Fibroblast of pulmonary artery (primary cell): ENCODE results near the gene CD81.

Experiments
- DNase-seq: peaks from one replicate; pipeline ENCODE4 v3.0.0-alpha.2; 2010; ENCODE audit warnings: low read depth
- H3K4me3 ChIP-seq: replicated peaks from 2 replicates; pipeline ENCODE4 v1.5.1; 2011; ENCODE audit warnings: low read depth, mild to moderate bottlenecking, control low read depth, low read length, moderate library complexity
- CTCF ChIP-seq: IDR thresholded peaks from 2 replicates; pipeline ENCODE4 v1.5.1; 2011; ENCODE audit warnings: mild to moderate bottlenecking, control low read depth, low read length, inconsistent platforms; ENCODE audit errors: missing control alignments

The CD81 gene

GRCh38 chr11:2424811-2425495 lies 47.8 kb downstream of the CD81 start:
- H3K4me3 ChIP-seq = no peak overlapping the region
- no peak for DNase-seq
- TF ChIP-seq CTCF = no peak

- no peak overlapping the region for H3K4me3 ChIP-seq
- DNase-seq = no peak
- no peak for TF ChIP-seq CTCF
Observed at GRCh38 chr11:2425506-2425905, 48.4 kb downstream of the CD81 start.

GRCh38 chr11:2426221-2426620 lies 49.1 kb downstream of the CD81 start:
- no peak overlapping the region for H3K4me3 ChIP-seq
- no peak for TF ChIP-seq CTCF
- DNase-seq = no peak

GRCh38 chr11:2426826-2427521 lies 49.9 kb downstream of the CD81 start:
- TF ChIP-seq CTCF = no peak
- no peak overlapping the region for H3K4me3 ChIP-seq
- no peak for DNase-seq

- TF ChIP-seq CTCF = no peak
- no peak for DNase-seq
- no peak overlapping the region for H3K4me3 ChIP-seq
Observed at GRCh38 chr11:2427721-2428321, 50.7 kb downstream of the CD81 start.

- peak; percentile 84 for TF ChIP-seq CTCF
- peak; percentile 55 for DNase-seq
- no peak overlapping the region for H3K4me3 ChIP-seq
Observed at GRCh38 chr11:2428322-2428795, 51.2 kb downstream of the CD81 start.
